Pulmonary artery endothelial cell (primary cell): ENCODE results near the gene SF1. TPM values are rescaled to one million over a fixed set of nuclear protein-coding genes. Genes with fewer than 3 reads are reported as not detected.

ENCODE experiments used
- DNase-seq: peaks from one replicate; pipeline ENCODE4 v3.0.0-alpha.2; 2011; ENCODE audit warnings: low read depth, low spot score
- total RNA-seq: library from RNA; depleted of rRNA; stranded (reverse); fragments of >200 nt; gene quantifications from 2 replicates; pipeline ENCODE4 v1.2.3, GENCODE V29; 2014

SF1 gene
- total RNA-seq, 1 donor from 2014 or later, result 74.6 TPM

- DNase-seq, result no peak
Measured at GRCh38 chr11:64760759-64761420, 17.5 kb downstream of the SF1 start.

- DNase-seq, result no peak
Measured at GRCh38 chr11:64759722-64760719, 18.3 kb downstream of the SF1 start, which contains the start of gene PYGM. TSS of gene PYGM (minus strand) at chr11:64759974. CDS start at chr11:64759898, 76 bp downstream.

- no peak for DNase-seq
Measured at GRCh38 chr11:64759131-64759721, 19.1 kb downstream of the SF1 start.

DNA sequence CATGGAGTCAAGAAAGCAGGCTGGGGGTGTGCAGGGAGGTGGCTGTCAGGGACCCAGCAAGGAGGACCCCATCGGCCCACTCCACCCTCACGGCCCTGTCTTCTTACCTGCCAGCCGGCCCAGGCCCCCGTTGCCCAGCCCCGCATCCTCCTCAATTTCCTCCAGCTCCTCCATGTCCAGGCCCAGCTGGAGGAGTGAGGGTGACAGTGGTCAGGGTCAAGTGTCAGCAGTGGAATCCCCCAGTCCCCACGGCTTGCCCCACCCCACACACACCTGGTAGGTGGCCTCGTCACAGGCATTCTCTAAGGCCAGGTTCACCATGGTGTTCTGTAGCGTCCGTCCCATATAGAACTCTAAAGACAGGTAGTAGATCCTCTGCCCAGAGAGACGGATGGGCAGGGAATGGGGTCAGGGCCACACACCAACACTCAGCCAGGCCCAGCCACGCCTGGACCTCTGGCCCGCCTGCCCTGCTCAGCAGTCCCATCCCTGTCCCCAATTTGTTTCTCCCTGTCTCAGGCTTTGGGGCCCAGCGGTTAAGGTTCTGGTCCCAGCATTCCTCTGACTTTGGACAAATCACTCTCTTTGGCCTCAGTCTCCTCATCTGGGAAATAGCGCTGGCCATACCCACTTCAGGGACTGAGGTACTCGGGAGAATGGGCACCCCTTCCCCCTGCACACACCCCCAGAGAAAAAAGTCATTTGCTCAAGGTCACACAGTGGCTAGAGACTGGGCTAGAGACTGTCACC is 19.8 kb downstream of the SF1 start:
- DNase-seq, result no peak

GRCh38 chr11:64757549-64758329 is 20.6 kb downstream of the SF1 start:
- no peak for DNase-seq

- DNase-seq, result no peak
Measured at GRCh38 chr11:64755681-64756361, 22.5 kb downstream of the SF1 start.

DNA sequence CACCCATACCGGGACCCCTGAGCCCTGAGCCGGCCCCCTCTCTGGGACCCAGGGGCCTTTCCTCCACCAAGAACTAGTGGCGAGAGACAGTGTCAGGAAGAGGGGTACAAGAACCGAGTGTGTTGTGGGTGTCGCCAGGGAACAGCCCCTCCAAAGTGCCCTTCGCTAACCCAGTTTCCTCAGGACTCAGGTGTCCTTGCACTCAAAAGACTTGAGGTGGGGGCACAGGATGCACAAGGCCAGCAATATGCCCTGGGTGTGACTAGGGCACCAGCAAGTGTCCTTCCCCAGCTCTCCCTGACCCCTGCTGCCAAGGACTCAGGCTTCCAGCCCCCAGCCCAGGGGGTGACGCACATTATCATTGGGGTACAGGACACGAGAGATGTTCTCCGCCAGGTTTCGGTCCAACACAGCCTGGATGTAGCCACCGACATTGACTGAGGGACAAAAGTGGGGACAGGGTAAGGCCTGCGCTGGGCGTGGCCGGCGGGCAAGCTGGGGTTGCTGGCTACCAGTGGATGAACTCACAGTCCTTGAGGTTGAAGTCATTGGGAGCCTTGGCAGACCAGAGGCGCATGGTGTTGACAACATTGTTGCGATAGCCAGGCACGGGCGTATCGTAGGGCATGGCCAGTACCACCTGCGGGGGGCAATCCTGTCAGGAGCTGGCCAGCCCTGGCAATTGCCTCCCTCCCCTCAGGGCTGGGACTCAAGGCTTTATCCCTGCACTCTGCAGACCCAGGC is 23.3 kb downstream of the SF1 start:
- no peak for DNase-seq

DNA sequence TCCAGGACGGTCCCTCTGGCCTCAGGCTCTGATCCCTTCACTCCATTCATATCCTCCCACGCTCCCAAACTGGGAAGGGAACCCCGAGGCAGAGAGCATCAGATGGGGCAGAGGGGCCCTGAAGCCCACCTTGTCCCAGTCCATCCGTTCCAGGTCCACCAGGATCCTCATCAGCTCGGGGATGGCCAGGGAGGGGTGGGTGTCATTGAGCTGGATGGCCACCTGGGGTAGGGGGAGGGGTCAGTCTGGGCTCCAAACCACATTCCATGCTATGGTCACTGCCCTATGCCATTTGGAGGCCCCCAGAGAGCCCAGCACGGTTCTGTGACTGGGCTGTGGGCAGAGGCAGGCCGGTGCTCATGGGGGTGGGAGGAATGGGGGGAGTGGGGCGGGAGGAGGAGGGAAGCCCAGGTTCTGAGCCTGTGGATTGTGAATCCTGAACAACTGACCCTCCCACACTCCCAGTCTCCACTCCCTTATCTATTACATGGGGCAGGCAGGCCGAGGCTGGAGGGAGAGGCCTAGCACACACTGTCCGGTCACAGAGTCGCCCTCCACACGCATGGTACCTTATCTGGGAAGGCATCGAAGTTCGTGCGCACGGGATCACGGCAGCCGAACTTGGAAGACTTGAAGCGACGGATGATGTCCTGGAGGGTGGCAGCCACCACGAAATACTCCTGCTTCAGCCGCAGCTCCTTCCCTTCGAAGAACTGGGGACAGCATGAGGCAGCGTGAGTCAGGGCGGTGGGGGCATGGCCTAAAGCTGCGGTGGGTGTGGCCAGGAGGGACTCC is 24.0 kb downstream of the SF1 start:
- DNase-seq, result no peak

DNA sequence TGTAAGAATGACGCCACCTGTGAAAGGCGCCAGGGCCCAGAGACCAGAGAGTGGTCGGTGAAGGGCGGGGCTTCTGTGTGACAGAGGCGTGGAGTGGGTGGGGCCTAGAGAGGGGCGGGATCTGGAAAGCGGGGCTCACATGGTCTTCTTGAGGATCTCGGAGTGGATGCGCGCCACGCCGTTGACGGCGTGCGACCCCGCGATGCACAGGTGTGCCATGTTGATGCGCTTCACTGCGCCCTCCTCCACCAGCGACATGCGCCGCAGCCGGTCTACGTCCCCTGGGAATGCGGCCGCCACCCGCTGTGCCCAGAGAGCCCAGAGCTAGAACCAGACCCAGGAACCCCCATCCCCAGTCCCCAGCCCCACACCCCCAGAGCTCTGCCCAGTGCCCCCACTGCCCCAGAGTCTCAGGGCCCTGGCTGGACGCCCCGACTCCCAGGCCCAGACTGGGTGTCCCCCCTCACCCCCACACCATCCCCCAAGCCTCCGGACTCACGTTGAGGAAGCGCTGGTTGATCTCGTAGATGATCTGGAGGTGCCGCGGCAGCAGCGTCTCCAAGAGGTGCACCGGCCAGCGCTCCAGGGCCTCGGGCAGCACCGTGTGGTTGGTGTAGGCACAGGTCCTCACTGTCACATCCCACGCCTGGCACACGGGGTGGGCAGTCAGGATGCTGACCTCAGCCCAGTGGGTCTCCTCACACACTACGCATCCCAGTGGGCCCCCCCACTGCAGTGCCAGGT is 24.8 kb downstream of the SF1 start:
- DNase-seq, result no peak

- no peak for DNase-seq
Measured at GRCh38 chr11:64753019-64753379, 25.3 kb downstream of the SF1 start.

DNA sequence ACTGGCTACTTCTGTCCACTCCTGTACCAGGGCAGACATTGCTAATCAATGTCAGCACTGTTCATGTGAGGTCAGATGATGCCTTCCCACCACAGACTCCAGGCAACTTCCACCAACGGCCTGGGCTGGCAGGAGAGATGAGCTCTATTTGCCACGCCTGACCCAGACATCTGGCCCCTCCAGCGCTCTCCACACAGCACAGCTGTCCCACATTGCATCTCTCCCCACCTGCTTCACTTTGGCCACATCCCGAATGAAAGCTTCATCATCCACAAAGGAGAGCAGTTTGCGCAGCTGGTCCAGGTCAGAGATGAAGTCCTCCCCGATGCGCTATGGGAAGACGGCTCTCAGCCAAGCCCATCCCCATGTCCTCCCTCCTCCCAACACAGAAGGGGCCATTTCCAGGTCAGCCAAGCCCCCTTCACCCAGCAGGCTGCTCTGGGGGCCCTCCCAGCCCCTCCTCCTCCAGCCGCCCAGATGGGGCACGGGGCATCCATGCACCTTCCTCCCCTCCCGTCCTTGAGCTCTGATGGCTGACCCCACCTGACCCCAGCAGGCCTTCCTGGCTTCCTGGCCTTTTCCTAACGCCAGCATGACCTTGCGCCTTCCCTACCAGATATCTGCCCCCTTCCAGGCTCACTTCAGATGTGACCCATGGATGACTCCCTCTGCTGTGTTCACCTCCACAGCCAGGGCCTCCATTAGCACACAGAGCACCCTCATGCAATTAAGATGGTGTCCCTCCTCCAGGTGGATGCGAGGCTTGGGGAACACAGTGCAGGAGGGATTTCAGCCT is 26.0 kb downstream of the SF1 start:
- DNase-seq, result no peak

GRCh38 chr11:64751580-64751979 is 26.8 kb downstream of the SF1 start:
- DNase-seq, result no peak

DNA sequence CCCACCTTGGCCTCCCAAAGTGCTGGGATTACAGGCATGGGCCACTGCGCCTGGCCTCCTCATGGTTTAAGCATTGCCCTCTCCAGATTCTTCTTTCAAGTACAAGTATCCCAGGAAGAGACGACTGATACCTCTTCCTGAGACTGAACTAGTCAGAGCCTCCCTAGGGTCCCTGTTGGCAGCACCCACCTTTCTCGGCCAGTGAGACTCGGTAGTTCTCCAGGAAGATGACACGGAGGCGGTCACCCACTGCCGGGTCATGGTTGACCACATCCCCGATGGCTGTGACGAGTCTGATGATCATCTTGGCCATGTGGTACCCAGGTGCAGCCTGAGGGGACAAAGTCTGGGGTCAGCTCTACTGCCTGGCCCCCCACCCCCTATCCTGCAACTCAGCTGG is 27.2 kb downstream of the SF1 start:
- no peak for DNase-seq

- no peak for DNase-seq
Measured at GRCh38 chr11:64750361-64751054, 27.8 kb downstream of the SF1 start.

DNA sequence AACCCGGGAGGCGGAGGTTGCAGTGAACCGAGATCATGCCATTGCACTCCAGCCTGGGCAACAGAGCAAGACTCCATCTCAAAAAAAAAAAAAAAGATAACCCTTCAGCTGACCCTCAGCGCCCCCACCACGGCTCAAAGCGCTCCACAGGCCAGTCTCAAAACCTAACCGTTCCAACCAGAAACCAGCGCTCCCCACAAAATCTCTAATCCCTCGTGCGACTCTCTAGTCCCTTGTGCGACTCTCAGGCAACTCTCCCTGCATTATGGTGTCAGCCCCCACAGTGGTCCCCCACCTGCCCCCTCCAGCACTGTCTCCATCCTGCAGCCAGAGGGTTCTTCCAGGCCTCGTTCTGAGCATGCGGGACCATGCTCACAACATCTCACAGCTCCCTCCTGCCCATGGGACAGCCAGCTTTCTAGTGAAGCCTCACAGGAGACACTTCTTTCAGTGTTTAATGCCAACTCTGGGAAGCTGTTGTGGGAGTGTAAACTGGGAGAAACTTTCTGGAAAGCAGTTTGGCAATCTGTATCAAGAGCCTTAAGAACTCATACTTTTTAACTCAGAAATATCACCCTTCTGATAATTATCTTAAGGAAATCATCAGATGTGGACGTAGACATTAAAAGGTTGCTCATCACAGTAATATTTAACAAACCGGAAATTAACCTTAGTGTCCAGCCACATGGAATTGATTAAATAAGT is 30.2 kb downstream of the SF1 start:
- DNase-seq, result no peak

DNA sequence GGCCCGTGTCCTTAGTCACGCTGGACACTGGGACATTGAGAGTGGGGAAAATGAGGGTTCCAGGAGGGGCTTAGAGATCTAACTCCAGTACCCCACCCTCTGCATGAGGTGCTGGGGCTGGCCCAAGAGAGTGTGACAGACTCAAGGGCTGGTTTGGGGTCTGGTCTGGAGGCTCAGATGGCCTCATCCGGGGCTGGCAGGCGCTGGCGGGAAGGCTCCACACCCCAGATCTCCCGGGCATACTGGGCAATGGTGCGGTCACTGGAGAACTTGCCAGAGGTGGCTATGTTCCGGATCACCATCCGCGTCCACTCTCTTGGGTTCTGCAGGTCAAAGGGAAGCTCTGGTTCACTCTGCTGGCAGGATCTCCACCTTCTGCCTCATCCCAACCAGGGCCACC is 31.9 kb downstream of the SF1 start:
- no peak for DNase-seq
